MM.1S (cell line): ENCODE results near the gene MACROD2.

Source experiments
- CTCF ChIP-seq: fragments of 300-600 bp; sonication (generic); IDR thresholded peaks from 2 replicates; pipeline ENCODE4 v1.5.1; 2016; ENCODE audit warnings: antibody characterized with exemption, low read length, mixed read lengths
- EZH2 ChIP-seq: fragments of 300-600 bp; sonication (generic); optimal IDR thresholded peaks from 2 replicates; pipeline ENCODE3; 2017; ENCODE audit warnings: low read depth, mild to moderate bottlenecking, antibody characterized with exemption, low read length, mixed read lengths
- EZH2phosphoT487 ChIP-seq: fragments of 300-600 bp; sonication (generic); IDR thresholded peaks from 2 replicates; pipeline ENCODE4 v1.6.1; 2018; ENCODE audit warnings: antibody characterized with exemption, low read length

- TF ChIP-seq CTCF (no peak), EZH2 (no peak), EZH2phosphoT487 (no peak)
Measured at GRCh38 chr20:15594158-15594695, 1598.9 kb downstream of the MACROD2 start.
